Left lobe of liver (tissue), 2 donors: ENCODE data around the gene AFF3. TPM values are rescaled to one million over a fixed set of nuclear protein-coding genes. Genes with fewer than 3 reads are reported as not detected.
A peak's percentile ranks its signal among the peaks of the same experiment; 100 is the strongest.

Source experiments
- ATAC-seq: fragments of 200-7000 bp; cut with Tn5 transposase; one replicate; pipeline ENCODE4 v1.9.1; 2020; ENCODE audit warnings: mild to moderate bottlenecking, moderate library complexity
- DNase-seq: peaks from one replicate; pipeline ENCODE4 v3.0.0-alpha.2; 2020; ENCODE audit warnings: low spot score
- total RNA-seq: library from RNA; stranded (reverse); gene quantifications from one replicate; pipeline ENCODE4 v1.2.1, GENCODE V29; 2021
- donor health status: DM: no; HTN: no; CAD: no; lungs with moderate emphysema.
- donor health status: DM: no; HTN: yes; CAD: no.

AFF3 gene
- total RNA-seq, 1 donor from 2014 or later, result 2.3 TPM

DNA sequence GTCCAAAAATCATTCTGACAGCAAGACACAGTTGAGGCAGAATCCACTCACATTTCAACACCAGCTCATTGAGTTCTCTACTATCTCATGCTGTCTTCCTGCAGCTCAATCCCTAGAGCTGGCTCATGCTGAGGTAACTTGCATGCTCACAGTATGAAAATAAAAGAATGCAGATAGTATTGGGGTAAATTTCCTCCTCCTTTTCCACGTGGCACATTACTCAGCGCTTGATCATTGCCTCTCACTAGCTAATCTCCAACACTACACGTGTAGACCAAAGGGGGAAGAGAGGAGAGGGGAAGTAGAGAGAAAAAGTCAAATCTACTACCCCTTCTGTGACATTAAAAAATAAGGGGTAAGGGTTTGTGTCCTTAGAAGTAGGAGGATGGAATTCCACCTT, 300.6 kb downstream of the AFF3 start:
- ATAC-seq, result no peak

DNA sequence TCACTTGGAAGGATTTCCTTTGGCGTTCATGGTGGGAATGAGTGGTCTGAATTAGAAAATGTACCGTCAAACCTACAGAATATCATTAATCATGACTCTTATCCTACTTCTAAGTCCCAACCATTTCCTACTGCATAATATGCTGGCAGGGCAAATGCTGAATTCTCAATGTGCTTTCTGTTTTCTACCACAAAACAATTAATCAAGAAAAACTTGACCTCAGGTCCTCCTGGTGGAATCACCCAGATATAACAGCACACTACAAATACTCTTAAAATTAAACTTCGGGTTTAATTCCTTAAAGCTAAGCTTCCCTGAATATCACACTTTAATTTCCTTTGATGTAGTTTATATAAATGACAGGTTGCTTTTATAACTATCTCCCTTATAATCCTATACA, 301.6 kb downstream of the AFF3 start:
- ATAC-seq (no peak), DNase-seq (no peak)

More for the DNA sequence above, 300.6 kb downstream of the AFF3 start:
- DNase-seq, result no peak

DNA sequence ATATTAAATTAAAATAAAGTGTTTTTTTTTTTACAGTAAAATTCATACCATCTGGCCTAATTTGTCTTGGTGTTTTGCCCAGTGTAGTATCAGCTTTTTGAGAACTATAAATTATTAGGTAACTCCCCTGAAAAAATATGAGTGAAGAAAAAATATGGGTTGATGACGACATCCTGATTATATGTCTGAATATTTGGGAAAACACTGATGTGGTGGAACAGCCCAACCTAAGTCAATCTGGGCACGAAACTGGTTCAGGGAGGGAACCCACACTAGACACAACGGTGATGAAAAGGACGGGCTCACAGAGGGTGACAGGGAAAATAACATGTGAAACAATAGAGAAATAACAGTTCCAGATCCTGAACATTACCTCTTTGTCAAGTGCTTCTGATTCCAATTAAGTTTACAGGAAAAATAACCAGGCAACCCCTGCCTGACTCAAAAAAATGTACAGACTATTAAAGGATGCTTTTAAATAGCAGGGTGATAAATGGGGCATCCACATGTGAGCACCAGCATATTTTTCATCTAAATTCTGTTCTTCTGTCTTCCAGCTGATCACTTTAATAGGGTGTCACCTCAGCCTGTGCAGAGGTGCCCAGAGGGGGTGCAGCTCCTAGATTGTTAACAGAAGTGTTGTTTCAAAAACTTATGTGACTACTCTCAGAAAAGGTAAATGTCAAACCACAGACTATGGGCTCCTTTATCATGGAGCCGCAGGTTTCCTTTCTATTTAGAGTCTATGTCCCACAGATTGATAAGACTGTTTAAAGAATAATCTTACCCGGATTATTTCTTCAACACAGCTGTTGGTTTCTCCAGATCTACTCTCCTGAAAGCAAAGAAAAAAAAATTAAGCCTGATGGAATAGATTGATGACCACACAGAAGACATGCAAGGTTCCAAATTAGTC, 305.4 kb downstream of the AFF3 start:
- ATAC-seq (no peak), DNase-seq (no peak)

DNA sequence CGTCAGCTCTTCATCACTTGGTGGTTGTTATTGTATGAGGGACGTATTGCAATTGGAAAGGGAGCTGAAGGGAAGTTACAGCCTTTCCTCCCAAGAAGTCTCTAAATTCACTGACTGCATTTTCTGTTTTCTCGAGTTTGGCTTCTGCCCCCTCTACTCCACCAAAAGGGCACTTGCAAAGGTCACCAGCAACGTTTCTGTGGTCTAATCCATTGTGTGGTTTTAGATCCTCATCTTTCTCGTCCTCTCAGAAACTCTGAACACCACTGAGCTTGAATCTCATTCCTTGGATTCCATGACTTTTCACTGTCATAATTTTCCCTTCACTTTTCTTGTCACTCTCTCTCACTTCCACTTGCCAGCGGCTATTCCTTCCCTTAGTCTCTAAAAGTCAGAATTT, 308.0 kb downstream of the AFF3 start:
- ATAC-seq (no peak), DNase-seq (no peak)

DNA sequence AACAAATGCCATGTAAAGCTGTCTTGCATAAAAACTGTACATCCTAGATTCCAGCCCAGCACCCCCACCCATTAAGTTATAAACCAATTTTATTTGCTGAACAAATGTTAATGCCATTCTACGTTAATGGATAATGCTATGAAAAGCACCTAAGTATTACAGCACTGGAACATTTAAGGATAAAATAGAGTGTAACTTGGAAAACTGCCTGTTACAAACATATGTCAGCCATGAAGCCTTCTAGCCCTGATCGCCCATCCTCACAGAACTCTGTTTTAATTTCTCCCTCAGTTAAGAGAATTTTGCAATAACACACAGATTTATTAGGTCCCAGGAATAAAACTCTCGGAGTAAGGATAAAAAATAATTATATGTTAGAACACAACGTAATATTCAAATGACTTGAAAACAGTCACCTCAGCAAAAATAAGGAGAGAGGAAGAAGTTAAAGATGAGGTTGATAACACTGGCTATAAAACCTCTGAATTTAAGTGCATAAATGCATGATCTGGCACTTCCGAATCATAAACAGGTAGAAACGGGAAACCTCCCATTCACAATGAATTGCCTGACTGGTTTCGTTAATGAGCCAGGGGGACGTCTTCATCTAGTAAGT, 308.7 kb downstream of the AFF3 start:
- ATAC-seq (no peak), DNase-seq (no peak)

DNA sequence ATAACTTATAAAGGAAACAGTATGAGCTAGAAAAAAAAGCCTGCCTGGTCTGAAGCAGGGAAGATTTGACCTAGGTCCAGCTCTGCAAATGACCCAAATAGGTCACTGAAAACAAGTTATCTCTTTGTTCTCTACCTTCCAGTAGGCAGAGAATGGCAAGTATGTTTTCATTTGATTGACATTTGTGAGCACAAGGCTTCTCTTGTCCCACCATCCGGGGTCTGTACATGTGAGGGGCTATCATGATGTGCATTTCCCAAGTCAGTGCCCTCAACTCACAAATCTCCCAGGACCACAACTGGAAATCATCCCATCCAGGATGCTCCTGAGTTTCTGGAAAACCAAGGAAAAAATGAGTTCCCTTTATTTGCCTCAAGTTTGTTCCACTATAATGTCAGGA, 309.5 kb downstream of the AFF3 start:
- no peak for DNase-seq
- ATAC-seq, result no peak

DNA sequence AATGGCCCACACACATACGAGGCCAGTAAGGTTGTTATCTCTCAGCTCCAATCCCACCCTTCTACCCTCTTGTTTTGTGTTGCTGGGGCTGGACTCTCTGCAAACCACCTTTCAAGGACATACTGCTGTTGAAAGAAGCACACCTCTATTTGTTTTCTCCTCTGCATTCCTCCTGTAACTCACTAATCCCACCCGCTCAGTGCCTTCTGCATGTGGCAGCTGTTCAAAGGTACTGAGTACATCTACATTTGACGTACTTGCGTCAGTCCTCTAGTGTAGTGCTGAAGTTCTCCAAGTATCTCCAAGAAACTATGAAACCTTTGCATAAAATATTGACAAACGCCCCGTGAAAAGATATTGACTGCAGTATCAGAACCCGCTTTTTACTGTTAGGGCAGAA, 310.6 kb downstream of the AFF3 start:
- ATAC-seq (no peak), DNase-seq (no peak)

DNA sequence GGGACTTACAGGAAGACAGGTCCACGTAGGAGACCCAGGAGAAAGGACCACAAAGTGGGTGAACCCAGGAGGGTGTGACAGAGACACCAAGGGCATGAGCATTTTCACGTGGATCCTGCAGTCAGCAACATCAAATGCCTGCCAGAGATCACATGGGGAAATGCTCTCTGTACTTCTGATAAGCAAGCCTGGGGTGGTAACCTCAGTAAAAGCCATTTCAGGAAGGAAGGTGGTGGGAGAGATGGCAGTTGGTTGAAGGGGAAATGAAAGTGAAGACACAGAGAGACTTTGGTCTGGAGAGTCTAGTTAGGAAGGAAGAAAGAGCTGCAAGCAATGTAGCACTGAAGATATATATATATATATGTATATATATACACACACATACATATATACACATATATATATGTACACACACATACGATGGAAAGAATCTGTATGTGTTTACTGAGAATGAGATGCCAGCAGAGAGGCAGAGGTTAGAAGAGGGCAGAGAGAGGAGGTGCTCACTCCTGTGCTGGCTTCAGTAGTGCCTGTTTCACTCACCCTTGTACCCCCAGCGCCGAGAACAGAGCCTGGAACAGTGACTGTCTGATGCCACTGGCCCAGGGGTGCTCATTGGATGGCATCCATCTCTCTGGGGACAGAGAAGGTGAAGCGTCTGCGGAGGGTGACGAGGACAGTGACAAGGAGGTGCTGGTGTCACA, 314.9 kb downstream of the AFF3 start:
- ATAC-seq (peak; percentile 64), DNase-seq (no peak)

DNA sequence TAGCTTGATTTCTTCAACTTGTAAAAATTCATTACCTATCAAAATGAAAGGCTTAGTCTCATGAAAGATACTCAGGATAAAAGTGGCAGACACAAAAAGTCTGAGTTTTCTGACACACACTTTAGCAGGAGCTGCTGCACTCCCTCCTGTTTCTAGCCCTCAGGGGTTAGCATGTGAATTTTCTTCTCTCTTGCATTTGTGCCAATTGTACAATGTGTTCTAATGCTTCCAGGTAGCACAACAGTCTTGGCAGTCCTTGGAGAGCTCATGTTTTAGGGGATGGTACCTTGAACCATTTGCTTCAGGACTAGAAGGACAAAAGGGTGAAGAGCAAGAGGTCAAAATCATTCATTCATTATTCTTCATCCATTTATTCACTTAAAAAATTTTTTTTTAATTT, 316.8 kb downstream of the AFF3 start:
- DNase-seq (no peak), ATAC-seq (peak; percentile 60)

DNA sequence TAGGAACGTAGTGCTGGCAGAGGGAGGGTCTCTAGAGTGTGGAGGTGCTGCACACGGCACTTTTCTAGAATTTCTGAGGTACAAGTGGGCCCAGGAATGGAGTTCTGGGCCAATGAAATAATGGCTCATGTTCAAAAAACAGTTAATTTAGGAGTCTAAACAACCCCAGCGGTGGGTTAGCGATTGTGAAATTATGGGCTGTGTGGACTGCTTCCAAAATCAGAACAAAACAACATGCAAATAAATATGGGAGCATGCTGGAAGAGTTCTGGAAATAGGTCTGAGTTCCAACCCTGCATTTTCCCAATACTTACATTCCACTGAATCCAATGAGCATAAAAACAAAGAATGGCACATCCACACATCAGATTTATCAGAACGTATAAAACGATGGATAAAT, 317.6 kb downstream of the AFF3 start:
- DNase-seq (no peak), ATAC-seq (no peak)

DNA sequence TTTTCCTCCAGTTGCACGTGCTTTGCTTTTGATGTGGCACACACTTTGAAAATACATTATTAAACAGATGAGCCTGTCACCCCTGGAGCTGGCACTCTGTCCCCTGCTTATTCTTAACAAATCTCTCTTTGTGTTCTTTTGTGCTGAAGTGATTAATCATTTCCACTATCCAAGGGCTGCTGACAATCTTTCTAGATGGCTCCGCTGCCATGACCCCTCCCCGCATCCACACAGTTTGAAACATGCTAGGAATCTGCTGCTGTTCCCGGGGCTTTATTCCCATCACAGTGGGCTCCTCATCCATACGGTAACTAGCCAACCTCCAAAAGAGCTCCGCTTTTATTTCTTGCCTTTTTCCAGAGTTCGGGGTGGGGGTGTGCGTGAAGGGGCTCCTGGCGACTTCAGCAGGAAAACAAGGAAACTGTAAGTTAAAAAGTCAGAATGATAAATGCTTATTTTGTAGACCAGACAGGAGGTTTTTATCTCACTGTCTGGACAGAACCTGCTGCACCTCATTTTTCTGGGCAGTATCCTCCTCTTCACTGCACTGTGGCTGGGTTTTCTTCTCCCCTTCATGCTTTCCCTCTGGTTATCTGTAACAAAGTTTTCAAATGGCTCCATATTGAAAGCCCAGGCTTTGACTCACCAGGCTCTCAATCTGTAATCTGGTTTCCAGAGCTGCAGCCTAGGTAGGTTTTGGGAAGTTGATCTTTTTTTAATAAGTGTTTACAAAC, 319.7 kb downstream of the AFF3 start:
- ATAC-seq (no peak), DNase-seq (no peak)

DNA sequence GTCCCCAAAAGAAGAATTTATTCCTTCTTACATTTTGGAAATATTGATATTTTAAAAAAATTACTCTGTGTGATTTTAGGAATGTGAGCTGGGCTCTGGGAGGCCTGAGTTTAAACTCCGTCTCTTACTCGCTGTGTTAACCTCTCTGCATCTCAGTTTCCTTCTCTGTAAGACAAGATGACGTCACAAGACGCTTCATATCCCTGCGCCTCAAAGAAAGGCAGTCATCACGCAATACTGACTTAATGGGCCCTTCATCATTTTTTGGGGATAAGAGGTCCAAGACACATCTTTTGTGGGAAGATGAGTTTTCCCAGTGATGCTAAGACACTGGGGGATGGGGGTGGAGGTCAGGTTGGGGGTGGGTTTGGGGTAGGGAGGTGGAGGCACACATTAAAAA, 320.4 kb downstream of the AFF3 start:
- ATAC-seq (no peak), DNase-seq (no peak)

DNA sequence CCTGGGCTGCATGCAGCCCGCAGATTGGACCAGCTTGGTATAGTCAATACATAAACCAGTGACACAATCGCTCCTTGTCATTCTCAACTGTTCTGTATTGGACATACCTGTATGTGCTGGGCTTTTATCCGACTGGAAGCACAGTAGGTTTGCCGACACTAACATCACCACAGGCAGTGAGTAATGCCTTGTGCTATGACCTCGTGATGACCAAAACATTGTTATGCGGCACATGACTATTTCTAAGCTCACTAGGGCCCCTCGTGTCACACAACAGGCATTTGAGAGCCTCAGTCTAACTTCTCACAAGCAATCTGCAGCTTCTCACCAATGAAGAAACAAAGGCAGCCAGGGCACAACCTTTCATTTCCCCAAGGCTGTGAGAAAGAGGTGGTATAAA, 320.8 kb downstream of the AFF3 start:
- DNase-seq, result no peak
- no peak for ATAC-seq

DNA sequence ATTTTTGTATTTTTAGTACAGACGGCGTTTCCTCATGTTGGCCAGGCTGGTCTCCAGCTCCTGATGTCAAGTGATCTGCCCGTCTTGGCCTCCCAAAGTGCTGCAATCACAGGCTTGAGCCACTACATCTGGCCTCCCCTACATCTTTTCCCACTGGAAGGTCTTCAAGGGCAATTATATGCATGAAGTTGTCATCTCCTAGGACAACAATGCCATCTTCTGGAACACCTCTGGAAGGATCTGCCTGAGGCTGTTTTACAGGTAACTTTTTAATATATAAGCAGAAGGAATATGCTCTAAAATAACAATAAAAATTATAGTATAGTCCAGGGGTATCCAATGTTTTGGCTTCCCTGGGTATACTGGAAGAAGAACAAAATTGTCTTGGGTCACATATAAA, 321.4 kb downstream of the AFF3 start:
- DNase-seq (no peak), ATAC-seq (no peak)

DNA sequence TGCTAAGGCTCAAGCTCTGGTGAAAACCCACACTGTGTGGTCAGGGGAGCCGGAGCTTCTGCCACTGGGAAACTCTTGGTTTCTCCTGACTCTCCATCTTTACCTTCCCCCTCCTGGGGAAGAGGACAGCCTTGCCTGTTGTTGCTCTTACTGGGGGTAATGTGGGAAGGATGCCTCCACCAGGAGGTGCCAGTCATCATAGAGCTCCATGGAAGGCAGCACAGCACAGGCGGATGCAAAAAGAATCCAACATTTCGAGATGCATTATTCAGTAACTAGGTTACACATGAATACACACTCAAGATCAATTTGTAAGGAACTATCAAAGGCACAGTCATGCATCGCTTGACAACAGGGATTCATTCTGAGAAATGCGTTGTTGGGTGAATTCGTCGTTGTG, 322.6 kb downstream of the AFF3 start:
- ATAC-seq, result peak; percentile 91
- peak; percentile 52 for DNase-seq

DNA sequence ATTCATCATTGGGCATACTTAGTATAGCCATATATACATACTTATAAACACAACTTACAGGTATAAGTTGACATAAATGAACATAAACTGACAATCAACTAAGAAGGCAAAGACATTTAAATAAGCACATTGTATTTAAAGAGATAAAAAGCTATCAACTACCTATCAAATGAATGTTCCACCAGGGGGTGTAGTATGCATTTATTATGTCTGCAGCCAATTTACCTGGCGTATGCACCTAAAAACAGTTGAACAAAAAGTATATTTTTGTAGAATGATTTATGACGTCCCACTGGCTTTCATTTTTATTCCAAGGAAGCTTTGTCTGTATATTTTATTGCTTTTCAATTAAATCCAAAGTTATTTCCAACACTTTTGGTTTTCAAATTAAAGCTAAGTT, 323.5 kb downstream of the AFF3 start:
- no peak for DNase-seq
- ATAC-seq, result peak; percentile 78

DNA sequence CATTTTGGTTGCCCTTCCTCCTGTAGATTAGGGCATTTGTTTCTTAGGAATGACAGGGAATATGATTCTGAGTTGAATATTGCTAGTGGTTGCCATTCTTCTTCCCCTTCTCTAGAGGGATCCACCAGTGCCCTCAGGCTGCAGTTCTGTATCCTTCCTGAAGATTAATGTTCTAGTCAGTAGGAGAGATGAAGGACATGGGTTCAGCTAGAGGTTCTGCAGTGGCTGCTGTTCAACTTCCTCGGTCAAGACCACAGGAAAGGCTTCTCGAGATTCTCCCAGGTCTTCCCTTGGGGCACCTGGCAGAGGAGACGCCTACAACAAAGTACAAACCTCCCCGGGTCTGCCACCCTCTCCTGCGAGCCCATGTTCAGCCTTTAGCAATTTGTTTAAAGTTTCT, 325.5 kb downstream of the AFF3 start:
- ATAC-seq (no peak), DNase-seq (no peak)

DNA sequence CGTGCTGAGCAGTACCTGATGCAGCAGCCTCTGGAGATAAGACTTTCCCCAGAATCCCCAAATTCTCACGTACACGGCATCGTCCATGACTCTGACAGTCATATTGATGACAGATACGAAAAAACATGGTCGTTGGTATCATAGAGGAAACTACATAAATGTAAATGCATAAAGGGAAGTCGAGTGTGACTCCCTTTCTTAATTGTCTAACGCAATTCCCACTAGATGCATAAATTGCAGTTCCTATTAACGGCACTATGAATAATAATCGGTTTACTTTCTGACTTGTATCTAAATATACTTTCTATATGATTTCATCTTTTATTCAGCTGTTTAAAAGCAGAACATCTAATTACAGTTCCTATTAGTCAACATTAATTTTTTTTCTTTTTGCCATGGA, 330.0 kb downstream of the AFF3 start:
- DNase-seq, result no peak
- no peak for ATAC-seq

DNA sequence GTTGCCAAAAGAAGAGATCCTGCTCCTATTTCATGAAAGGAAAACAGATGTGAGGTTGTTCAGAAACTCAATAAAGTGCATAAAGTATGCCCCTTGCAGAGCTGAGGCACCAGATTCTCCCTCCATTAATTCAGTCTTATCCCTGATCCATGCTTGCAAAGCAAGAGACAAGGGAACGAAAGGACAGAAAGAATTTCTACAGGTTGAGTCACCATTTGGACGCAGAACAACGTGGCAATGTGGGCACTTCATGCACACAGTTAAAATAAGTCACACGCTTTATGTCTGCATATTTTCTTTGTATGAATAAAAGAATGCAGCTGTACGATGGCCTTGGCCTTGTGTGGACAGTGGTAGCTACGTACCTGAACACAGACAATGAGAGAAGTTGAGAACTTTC, 330.8 kb downstream of the AFF3 start:
- no peak for ATAC-seq
- DNase-seq, result no peak

DNA sequence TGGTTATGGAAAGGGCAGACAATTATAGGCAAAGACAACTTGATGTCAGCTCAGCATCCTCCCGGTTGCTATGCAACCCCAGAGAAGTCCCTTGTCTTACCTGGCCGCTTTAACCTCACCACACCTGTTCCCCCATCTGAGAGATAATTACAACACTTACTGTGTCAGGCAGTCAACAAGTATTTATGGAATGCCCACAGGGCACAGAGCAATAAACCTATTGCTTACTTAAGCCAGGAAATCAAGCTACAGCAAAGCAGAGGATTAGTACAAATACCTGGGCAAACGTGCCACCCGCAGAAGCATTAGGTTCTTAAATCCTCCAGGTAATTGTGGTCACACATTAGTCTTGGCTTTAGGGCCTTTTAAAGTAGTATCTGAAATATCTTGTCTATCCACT, 332.2 kb downstream of the AFF3 start:
- ATAC-seq, result no peak
- no peak for DNase-seq

DNA sequence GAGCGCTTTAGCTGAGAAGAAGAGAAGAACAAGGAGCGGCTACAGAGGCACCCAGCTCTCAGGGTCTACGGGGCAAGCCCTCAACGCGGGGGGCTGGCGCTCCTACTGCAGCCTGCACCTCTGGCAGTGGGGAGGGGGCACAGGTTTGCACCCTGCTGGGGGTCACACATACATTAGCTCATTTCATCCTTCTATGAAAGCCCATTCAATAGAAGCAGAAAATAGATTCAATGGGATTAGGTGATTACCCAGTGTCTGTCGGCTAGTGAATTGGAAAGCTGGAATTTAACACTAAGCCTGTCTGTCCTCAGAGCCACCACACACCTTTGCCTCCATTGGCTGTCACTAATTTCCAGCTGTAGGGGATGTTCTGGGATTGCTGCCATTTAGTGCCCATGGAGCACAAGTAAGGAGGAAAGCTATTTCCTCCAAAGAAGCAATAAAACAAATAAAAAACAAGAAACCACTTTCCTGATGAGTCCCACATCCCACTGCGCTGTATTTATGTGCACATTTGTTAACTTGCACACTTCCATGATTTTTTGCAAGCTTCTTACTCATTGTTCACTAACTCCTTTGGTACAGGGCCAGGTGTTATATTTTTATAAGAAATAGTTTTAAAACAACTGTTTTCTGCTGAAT, 333.0 kb downstream of the AFF3 start:
- ATAC-seq, result no peak
- DNase-seq, result no peak
